A549 (cell line): ENCODE measurements around the gene HNF1B. TPM values are rescaled to one million over a fixed set of nuclear protein-coding genes. Genes with fewer than 3 reads are reported as not detected.

ENCODE experiments used
- ATAC-seq, 2 experiments: fragments of 200-7000 bp in 1 of 2; fragments of >200 bp in 1 of 2; cut with Nextera tagmentation in 1 of 2; cut with Tn5 transposase in 1 of 2; 3 replicates each; pipeline versions ENCODE4 v1.8.0 to v1.9.1; 2018 to 2020; ENCODE audit warnings: mild to moderate bottlenecking in 1 of 2, moderate library complexity in 1 of 2
- CTCF ChIA-PET: fragments of 300-600 bp; sonication (Branson Sonifier 250); formaldehyde crosslinking; extraction: SDS; loops from one replicate; lab custom pipeline; 2021; ENCODE audit warnings: antibody characterized with exemption, inconsistent platforms; lab: Yijun Ruan, JAX
- POLR2A ChIA-PET: fragments of 350-600 bp; formaldehyde crosslinking; extraction: SDS; loops from one replicate; lab custom pipeline; 2021; ENCODE audit warnings: antibody characterized with exemption, inconsistent platforms; lab: Yijun Ruan, JAX
- DNase-seq, 2 experiments: peaks; one replicate each; pipeline versions ENCODE4 v3.0.0 to v3.0.0-alpha.2; 2011 to 2016; ENCODE audit warnings: low read depth in 1 of 2, low spot score in 1 of 2
- FAIRE-seq: peaks from 2 replicates; lab custom pipeline; 2011; peaks lifted over from hg19 to GRCh38; lab: Jason Lieb, UNC
- H3K27ac ChIP-seq, 2 experiments: fragments of >200 bp; sonication (Bioruptor Twin); formaldehyde crosslinking; 3 replicates each; pipeline ENCODE4 v1.5.1; 2016 to 2017
- H3K4me1 ChIP-seq: fragments of >200 bp; sonication (Bioruptor Twin); formaldehyde crosslinking; 3 replicates; pipeline ENCODE4 v1.6.1; 2016
- H3K4me2 ChIP-seq: fragments of >200 bp; sonication (Bioruptor Twin); formaldehyde crosslinking; 3 replicates; pipeline ENCODE4 v1.6.1; 2016
- H3K4me3 ChIP-seq: fragments of >200 bp; sonication (Bioruptor Twin); formaldehyde crosslinking; 3 replicates; pipeline ENCODE4 v1.5.1; 2016
- H3K9me3 ChIP-seq: fragments of >200 bp; sonication (Bioruptor Twin); formaldehyde crosslinking; 3 replicates; pipeline ENCODE4 v1.6.1; 2016
- BHLHE40 ChIP-seq: IDR thresholded peaks from 2 replicates; pipeline ENCODE4 v1.6.1; 2012; ENCODE audit warnings: low read depth, low read length, inconsistent platforms
- CEBPB ChIP-seq, 2 experiments: fragments of >200 bp in 1 of 2; sonication (Bioruptor Twin) in 1 of 2; formaldehyde crosslinking in 1 of 2; IDR thresholded peaks; 2 replicates each; pipeline ENCODE4 v1.6.1; 2012 to 2016
- EHF ChIP-seq: fragments of 250-450 bp; sonication (Bioruptor Pico); IDR thresholded peaks from 2 replicates; pipeline ENCODE4 v1.5.0; 2020; ENCODE audit warnings: mild to moderate bottlenecking
- EHMT2 ChIP-seq: fragments of 200-600 bp; sonication (generic); IDR thresholded peaks from 2 replicates; pipeline ENCODE4 v1.6.1; 2016; ENCODE audit warnings: antibody characterized with exemption, low read depth, mild to moderate bottlenecking, moderate library complexity
- ESRRA ChIP-seq: fragments of 150-350 bp; IDR thresholded peaks from 2 replicates; pipeline ENCODE4 v1.6.1; 2014; ENCODE audit warnings: mild to moderate bottlenecking, low read length, borderline replicate concordance
- FOXS1 ChIP-seq: fragments of 250-450 bp; sonication (Bioruptor Pico); IDR thresholded peaks from 2 replicates; pipeline ENCODE4 v1.5.0; 2020; ENCODE audit warnings: mild to moderate bottlenecking, moderate library complexity
- GATA3 ChIP-seq: IDR thresholded peaks from 2 replicates; pipeline ENCODE4 v1.6.1; 2012; ENCODE audit warnings: borderline replicate concordance
- HDAC2 ChIP-seq: fragments of 200-600 bp; sonication (generic); IDR thresholded peaks from 2 replicates; pipeline ENCODE4 v1.6.1; 2016
- HOXB5 ChIP-seq: fragments of 250-450 bp; sonication (Bioruptor Pico); IDR thresholded peaks from 2 replicates; pipeline ENCODE4 v1.5.0; 2020; ENCODE audit warnings: mild to moderate bottlenecking, moderate library complexity
- KDM1A ChIP-seq: fragments of 200-600 bp; sonication (generic); IDR thresholded peaks from 2 replicates; pipeline ENCODE4 v1.6.1; 2016; ENCODE audit warnings: low read depth, mild to moderate bottlenecking
- MAFK ChIP-seq: fragments of 450-650 bp; IDR thresholded peaks from 2 replicates; pipeline ENCODE4 v1.6.1; 2014; ENCODE audit not compliant: partially characterized antibody
- POLR2A ChIP-seq: IDR thresholded peaks from 2 replicates; pipeline ENCODE4 v1.6.1; 2012; ENCODE audit warnings: mild to moderate bottlenecking, low read length
- RARB ChIP-seq: fragments of 250-450 bp; sonication (Bioruptor Pico); IDR thresholded peaks from 2 replicates; pipeline ENCODE4 v1.8.0; 2021; ENCODE audit warnings: mild to moderate bottlenecking, moderate library complexity
- RCOR1 ChIP-seq: fragments of 150-350 bp; IDR thresholded peaks from 2 replicates; pipeline ENCODE4 v1.6.1; 2014; ENCODE audit warnings: antibody characterized with exemption, low read length, low read depth
- SREBF2 ChIP-seq: fragments of 450-650 bp; IDR thresholded peaks from 2 replicates; pipeline ENCODE4 v1.6.1; 2014; ENCODE audit warnings: mild to moderate bottlenecking, moderate library complexity
- TP53 ChIP-seq: fragments of 250-450 bp; sonication (Bioruptor Pico); IDR thresholded peaks from 2 replicates; pipeline ENCODE4 v1.5.0; 2021; ENCODE audit warnings: mild to moderate bottlenecking, moderate library complexity
- ZC3H11A ChIP-seq: fragments of 450-650 bp; IDR thresholded peaks from 2 replicates; pipeline ENCODE4 v1.6.1; 2014; ENCODE audit warnings: antibody characterized with exemption, mild to moderate bottlenecking
- ZSCAN20 ChIP-seq: fragments of 250-450 bp; sonication (Bioruptor Pico); IDR thresholded peaks from 2 replicates; pipeline ENCODE4 v1.8.0; 2022; ENCODE audit warnings: mild to moderate bottlenecking, moderate library complexity
- WGBS: methylation state at CpG from one replicate; pipeline ENCODE4 v1.1.6; 2017; ENCODE audit errors: missing lambda C conversion rate; 5-methylcytosine and 5-hydroxymethylcytosine counted together
- polyA plus RNA-seq, 4 experiments: library from polyadenylated mRNA; depleted of rRNA in 3 of 4; stranded (reverse); fragments of >200 nt; fragmentation: RNase III in 1 of 4; extraction: RNeasy Plus Mini Kit Qiagen cat#74134 plus additional on column Dnase treatment in 1 of 4; gene quantifications; 2 replicates in 3 of 4; 3 replicates in 1 of 4; pipeline ENCODE4 v1.2.3, GENCODE V29; 2011 to 2017
- TF ChIP-seq, protein P1 (sequence below): fragments of >200 bp; sonication (Bioruptor Twin); formaldehyde crosslinking; IDR thresholded peaks from 2 replicates; pipeline ENCODE4 v1.6.1; 2016
- TF ChIP-seq, protein P2 (sequence below): IDR thresholded peaks from 2 replicates; pipeline ENCODE4 v1.6.1; 2012
- TF ChIP-seq, protein P3 (sequence below): fragments of 200-600 bp; sonication (generic); IDR thresholded peaks from 2 replicates; pipeline ENCODE4 v1.6.1; 2016; ENCODE audit warnings: antibody characterized with exemption, mild to moderate bottlenecking, moderate library complexity
- TF ChIP-seq, protein P4 (sequence below): fragments of >200 bp; sonication (Bioruptor Twin); formaldehyde crosslinking; IDR thresholded peaks from 3 replicates; pipeline ENCODE4 v1.6.1; 2016
- TF ChIP-seq, protein P5 (sequence below): fragments of 250-450 bp; sonication (Bioruptor Pico); IDR thresholded peaks from 2 replicates; pipeline ENCODE4 v1.5.0; 2020; ENCODE audit warnings: low read depth, mild to moderate bottlenecking, moderate library complexity

The HNF1B gene
- polyA plus RNA-seq, 2 of the 4 experiments (the other 2 are of a cell fraction): 13.3 to 21.3 TPM

DNA sequence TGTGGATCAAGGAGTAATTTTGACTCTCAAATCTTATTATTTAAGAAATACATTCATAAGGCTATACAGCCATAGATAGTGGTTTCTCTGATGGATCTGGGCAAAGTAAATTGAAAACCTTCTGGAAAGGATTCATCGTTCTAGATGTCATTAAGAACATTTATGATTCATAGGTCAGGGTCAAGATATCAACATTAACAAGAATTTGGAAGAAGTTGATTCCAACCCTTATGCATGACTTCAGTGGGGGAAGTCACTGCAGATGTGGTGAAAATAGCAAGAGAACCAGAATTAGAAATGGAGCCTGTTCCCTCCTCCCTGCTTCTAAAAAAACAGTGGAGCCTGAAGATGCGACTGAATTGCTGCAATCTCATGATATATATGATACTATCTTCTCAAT, 36.6 kb upstream of the HNF1B start:
- no peak for DNase-seq
- no peaks in the 10 kb centered on the region for H3K9me3 ChIP-seq
- TF ChIP-seq POLR2A (no peak), HDAC2 (no peak), EHMT2 (no peak), RCOR1 (no peak), RARB (CRISPR knock-in tag) (no peak), TP53 (CRISPR knock-in tag) (no peak), BHLHE40 (no peak), EHF (CRISPR knock-in tag) (no peak), HOXB5 (CRISPR knock-in tag) (no peak), ZSCAN20 (CRISPR knock-in tag) (no peak), FOXS1 (CRISPR knock-in tag) (no peak), GATA3 (no peak)
- TF ChIP-seq, protein P1, sequence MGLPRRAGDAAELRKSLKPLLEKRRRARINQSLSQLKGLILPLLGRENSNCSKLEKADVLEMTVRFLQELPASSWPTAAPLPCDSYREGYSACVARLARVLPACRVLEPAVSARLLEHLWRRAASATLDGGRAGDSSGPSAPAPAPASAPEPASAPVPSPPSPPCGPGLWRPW: no peak
- TF ChIP-seq, protein P2, sequence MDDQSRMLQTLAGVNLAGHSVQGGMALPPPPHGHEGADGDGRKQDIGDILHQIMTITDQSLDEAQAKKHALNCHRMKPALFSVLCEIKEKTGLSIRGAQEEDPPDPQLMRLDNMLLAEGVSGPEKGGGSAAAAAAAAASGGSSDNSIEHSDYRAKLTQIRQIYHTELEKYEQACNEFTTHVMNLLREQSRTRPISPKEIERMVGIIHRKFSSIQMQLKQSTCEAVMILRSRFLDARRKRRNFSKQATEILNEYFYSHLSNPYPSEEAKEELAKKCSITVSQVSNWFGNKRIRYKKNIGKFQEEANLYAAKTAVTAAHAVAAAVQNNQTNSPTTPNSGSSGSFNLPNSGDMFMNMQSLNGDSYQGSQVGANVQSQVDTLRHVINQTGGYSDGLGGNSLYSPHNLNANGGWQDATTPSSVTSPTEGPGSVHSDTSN: no peak
- TF ChIP-seq, protein P3, sequence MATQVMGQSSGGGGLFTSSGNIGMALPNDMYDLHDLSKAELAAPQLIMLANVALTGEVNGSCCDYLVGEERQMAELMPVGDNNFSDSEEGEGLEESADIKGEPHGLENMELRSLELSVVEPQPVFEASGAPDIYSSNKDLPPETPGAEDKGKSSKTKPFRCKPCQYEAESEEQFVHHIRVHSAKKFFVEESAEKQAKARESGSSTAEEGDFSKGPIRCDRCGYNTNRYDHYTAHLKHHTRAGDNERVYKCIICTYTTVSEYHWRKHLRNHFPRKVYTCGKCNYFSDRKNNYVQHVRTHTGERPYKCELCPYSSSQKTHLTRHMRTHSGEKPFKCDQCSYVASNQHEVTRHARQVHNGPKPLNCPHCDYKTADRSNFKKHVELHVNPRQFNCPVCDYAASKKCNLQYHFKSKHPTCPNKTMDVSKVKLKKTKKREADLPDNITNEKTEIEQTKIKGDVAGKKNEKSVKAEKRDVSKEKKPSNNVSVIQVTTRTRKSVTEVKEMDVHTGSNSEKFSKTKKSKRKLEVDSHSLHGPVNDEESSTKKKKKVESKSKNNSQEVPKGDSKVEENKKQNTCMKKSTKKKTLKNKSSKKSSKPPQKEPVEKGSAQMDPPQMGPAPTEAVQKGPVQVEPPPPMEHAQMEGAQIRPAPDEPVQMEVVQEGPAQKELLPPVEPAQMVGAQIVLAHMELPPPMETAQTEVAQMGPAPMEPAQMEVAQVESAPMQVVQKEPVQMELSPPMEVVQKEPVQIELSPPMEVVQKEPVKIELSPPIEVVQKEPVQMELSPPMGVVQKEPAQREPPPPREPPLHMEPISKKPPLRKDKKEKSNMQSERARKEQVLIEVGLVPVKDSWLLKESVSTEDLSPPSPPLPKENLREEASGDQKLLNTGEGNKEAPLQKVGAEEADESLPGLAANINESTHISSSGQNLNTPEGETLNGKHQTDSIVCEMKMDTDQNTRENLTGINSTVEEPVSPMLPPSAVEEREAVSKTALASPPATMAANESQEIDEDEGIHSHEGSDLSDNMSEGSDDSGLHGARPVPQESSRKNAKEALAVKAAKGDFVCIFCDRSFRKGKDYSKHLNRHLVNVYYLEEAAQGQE: no peak
- TF ChIP-seq, protein P4, sequence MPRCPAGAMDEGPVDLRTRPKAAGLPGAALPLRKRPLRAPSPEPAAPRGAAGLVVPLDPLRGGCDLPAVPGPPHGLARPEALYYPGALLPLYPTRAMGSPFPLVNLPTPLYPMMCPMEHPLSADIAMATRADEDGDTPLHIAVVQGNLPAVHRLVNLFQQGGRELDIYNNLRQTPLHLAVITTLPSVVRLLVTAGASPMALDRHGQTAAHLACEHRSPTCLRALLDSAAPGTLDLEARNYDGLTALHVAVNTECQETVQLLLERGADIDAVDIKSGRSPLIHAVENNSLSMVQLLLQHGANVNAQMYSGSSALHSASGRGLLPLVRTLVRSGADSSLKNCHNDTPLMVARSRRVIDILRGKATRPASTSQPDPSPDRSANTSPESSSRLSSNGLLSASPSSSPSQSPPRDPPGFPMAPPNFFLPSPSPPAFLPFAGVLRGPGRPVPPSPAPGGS: no peak
- no peak for ATAC-seq
- peaks cover 15% of the 10 kb centered on the region for H3K4me1 ChIP-seq
- H3K4me2 ChIP-seq: no peak overlapping the region
- no peak for FAIRE-seq
- CTCF ChIA-PET: interaction anchor here (2.0 to 5.5 kb wide), 3 partner anchors 10 to 14 kb away, joined by 9 to 33 read pairs (median 10); no protein-coding TSS in a partner anchor
- POLR2A ChIA-PET: no interaction called here
- no peak overlapping the region for H3K4me3 ChIP-seq
- no peak overlapping the region for H3K27ac ChIP-seq
- WGBS: 59% methylated on average over 2 of the region's 2 CpGs

DNA sequence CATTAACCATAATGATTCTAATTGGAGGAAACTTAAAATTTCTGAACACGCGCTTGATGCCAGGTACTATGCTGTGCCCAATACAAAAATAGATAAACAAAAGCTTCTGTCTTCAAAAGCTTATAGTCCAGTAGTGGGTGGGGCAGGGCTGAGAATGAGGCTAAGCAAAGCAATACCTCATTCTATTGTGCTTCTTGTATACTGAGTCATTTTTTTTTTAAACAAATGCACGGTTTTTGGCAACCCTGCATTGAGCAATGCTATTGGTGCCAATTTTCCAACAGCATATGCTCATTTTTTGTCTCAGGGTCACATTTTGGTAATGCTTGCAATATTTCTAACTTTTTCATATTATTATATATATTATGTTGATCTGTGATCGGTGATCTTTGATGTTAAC, 34.7 kb upstream of the HNF1B start:
- FAIRE-seq (no peak), ATAC-seq (peak; percentile 19 to 58; a peak in 2 of 6 replicates)

More for the DNA sequence above, 34.7 kb upstream of the HNF1B start:
- Histone ChIP-seq H3K4me3 (no peak overlapping the region), H3K9me3 (no peaks in the 10 kb centered on the region), H3K4me2 (peak overlapping the region; percentile 1; the same call in 1 of the 3 replicates), H3K4me1 (peaks cover 13% of the 10 kb centered on the region)
- WGBS: 66% methylated on average over 4 of the region's 4 CpGs
- ChIA-PET POLR2A (no interaction called here), CTCF (interaction anchor here (0.6 to 5.5 kb wide), 8 partner anchors 9 to 253 kb away, joined by 3 to 33 read pairs (median 8); no protein-coding TSS in a partner anchor)
- no peak for DNase-seq
- TF ChIP-seq EHF (CRISPR knock-in tag) (no peak), KDM1A (no peak), ESRRA (no peak), MAFK (no peak), ZC3H11A (no peak), BHLHE40 (no peak), CEBPB (IDR thresholded peaks at IDR 0.05) (peak in 1 of 2 experiments; percentile 60; a peak in 2 of 4 replicates), SREBF2 (no peak)
- TF ChIP-seq, protein P5, sequence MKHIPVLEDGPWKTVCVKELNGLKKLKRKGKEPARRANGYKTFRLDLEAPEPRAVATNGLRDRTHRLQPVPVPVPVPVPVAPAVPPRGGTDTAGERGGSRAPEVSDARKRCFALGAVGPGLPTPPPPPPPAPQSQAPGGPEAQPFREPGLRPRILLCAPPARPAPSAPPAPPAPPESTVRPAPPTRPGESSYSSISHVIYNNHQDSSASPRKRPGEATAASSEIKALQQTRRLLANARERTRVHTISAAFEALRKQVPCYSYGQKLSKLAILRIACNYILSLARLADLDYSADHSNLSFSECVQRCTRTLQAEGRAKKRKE (CRISPR knock-in tag): no peak
- TF ChIP-seq, all 56 proteins: peak for 1
- H3K27ac ChIP-seq: no peak overlapping the region
